Left renal pelvis (tissue), 4 donors: ENCODE measurements around the gene GAGE2A. TPM values are rescaled to one million over a fixed set of nuclear protein-coding genes. Genes with fewer than 3 reads are reported as not detected.
A peak's percentile ranks its signal among the peaks of the same experiment; 100 is the strongest.
"Not testable (repeated sequence)": the region's sequence is repeated elsewhere in the genome, so short reads cannot be mapped to it uniquely, and the experiment has no call there.

ENCODE experiments used
- DNase-seq, 4 donors: peaks; one replicate each; pipeline ENCODE4 v3.0.0-alpha.2; 2013; ENCODE audit warnings: low read depth in 4 of 4, low spot score in 3 of 4
- polyA plus RNA-seq, 4 donors: library from polyadenylated mRNA; unstranded; fragments of 120-200 nt; gene quantifications; one replicate each; pipeline ENCODE4 v1.2.1, GENCODE V29; 2013; ENCODE audit not compliant: insufficient read length in 4 of 4

GAGE2A gene
- polyA plus RNA-seq: not detected

GRCh38 chrX:49589196-49589595 is at the start of gene GAGE2A:
Gene GAGE2A (plus strand): TSS chrX:49589496. CDS start chrX:49590651, 1,155 bp downstream.
- DNase-seq: not testable (repeated sequence)

- not testable (repeated sequence) for DNase-seq
These were observed 47.9 kb upstream of the GAGE2A start, which contains the start of gene GAGE12D for GRCh38 chrX:49541433-49541832. Gene GAGE12D (plus strand): TSS chrX:49541733. CDS start chrX:49542888, 1,155 bp downstream.

GRCh38 chrX:49550989-49551388 is 38.3 kb upstream of the GAGE2A start, which contains the start of gene GAGE12E:
Gene GAGE12E (plus strand): TSS chrX:49551289. CDS start chrX:49552444, 1,155 bp downstream.
- not testable (repeated sequence) for DNase-seq

- not testable (repeated sequence) for DNase-seq
These were observed 28.8 kb upstream of the GAGE2A start, which contains the start of gene GAGE12F for GRCh38 chrX:49560542-49560941. Gene GAGE12F (plus strand): TSS chrX:49560842. CDS start chrX:49561997, 1,155 bp downstream.

GRCh38 chrX:49568728-49569127 is 20.6 kb upstream of the GAGE2A start:
- not testable (repeated sequence) for DNase-seq

- not testable (repeated sequence) for DNase-seq
These were observed 20.1 kb upstream of the GAGE2A start for GRCh38 chrX:49569152-49569551.

GRCh38 chrX:49570100-49570499 is 19.2 kb upstream of the GAGE2A start, which contains the start of gene GAGE12G:
Gene GAGE12G (plus strand): TSS chrX:49570400. CDS start chrX:49571555, 1,155 bp downstream.
- DNase-seq: not testable (repeated sequence)

GRCh38 chrX:49579649-49580048 is 9.6 kb upstream of the GAGE2A start, which contains the start of gene GAGE12H:
Gene GAGE12H (plus strand): TSS chrX:49579949. CDS start chrX:49581104, 1,155 bp downstream.
- DNase-seq: not testable (repeated sequence)

GRCh38 chrX:49589769-49590478 is 628 bp downstream of the GAGE2A start:
- DNase-seq: not testable (repeated sequence)

GRCh38 chrX:49590488-49590887 is 1.2 kb downstream of the GAGE2A start:
- DNase-seq: not testable (repeated sequence)

GRCh38 chrX:49598720-49599119 is 9.4 kb downstream of the GAGE2A start, which contains the start of gene GAGE1:
Gene GAGE1 (plus strand): TSS chrX:49599020. CDS start chrX:49600175, 1,155 bp downstream.
- not testable (repeated sequence) for DNase-seq

GRCh38 chrX:49610718-49611310 is 21.5 kb downstream of the GAGE2A start:
- DNase-seq: no peak

GRCh38 chrX:49618574-49618973 is 29.3 kb downstream of the GAGE2A start:
- DNase-seq: no peak

- peak in 1 of 4 donors; percentile 18 for DNase-seq
These were observed 37.9 kb downstream of the GAGE2A start for GRCh38 chrX:49627086-49627777.

- no peak for DNase-seq
These were observed 55.8 kb downstream of the GAGE2A start for GRCh38 chrX:49644991-49645637.

Other genes starting within 250 kb of the GAGE2A start
- not detected for gene GAGE12C, start 57.3 kb upstream of the GAGE2A start, polyA plus RNA-seq
- not detected for gene GAGE12D, start 47.8 kb upstream of the GAGE2A start, polyA plus RNA-seq
- not detected for gene GAGE12E, start 38.2 kb upstream of the GAGE2A start, polyA plus RNA-seq
- not detected for gene GAGE12F, start 28.7 kb upstream of the GAGE2A start, polyA plus RNA-seq
- gene GAGE12G, start 19.1 kb upstream of the GAGE2A start, polyA plus RNA-seq: not detected
- not detected for gene GAGE12H, start 9.5 kb upstream of the GAGE2A start, polyA plus RNA-seq
- not detected for gene GAGE1, start 9.5 kb downstream of the GAGE2A start, polyA plus RNA-seq
- gene PAGE1, start 106.5 kb downstream of the GAGE2A start, polyA plus RNA-seq: not detected
- 1 to 10 TPM in 2 of 4 donors, under 1 TPM in 2; 0.43 to 1.5 (median 0.88) TPM for gene PAGE4, start 239.8 kb downstream of the GAGE2A start, polyA plus RNA-seq